ENCODE results near the gene CACNB2.
"Not testable (repeated sequence)": the region's sequence is repeated elsewhere in the genome, so short reads cannot be mapped to it uniquely, and the experiment has no call there.

DNA sequence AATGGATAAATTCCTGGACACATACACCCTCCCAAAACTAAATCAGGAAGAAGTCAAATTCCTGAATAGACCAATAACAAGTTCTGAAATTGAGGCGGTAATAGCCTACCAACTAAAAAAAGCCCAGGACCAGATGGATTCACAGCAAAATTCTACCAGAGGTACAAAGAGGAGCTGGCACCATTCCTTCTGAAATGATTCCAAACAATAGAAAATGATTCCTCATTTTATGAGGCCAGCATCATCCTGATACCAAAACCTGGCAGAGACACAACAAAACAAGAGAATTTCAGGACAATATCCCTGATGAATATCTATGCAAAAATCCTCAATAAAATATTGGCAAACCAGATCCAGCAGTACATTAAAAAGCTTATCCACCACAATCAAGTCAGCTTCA lies 450.9 kb downstream of the CACNB2 start:
- TF ChIP-seq TAF1, POLR2A, SPI1 (IDR thresholded peaks at IDR 0.05; ENCODE audit: low read depth, low read length): not testable (repeated sequence)
